Pancreas (tissue), 10 donors: ENCODE data around the gene ACKR3. TPM values are rescaled to one million over a fixed set of nuclear protein-coding genes. Genes with fewer than 3 reads are reported as not detected.

Experiments
- ATAC-seq, 4 donors: fragments of 200-7000 bp; cut with Tn5 transposase; one replicate each; pipeline versions ENCODE4 v1.8.0 to v1.9.1; 2020; ENCODE audit warnings: mild to moderate bottlenecking in 4 of 4, moderate library complexity in 4 of 4
- DNase-seq, 6 donors: peaks; one replicate each; pipeline ENCODE4 v3.0.0-alpha.2; 2020
- FAIRE-seq: peaks from 2 replicates; lab custom pipeline; 2012; peaks lifted over from hg19 to GRCh38; lab: Jason Lieb, UNC
- H3K27ac ChIP-seq, 4 donors: fragments of 200-600 bp; sonication (generic); 1 replicate in 3 of 4; 2 replicates in 1 of 4; pipeline versions ENCODE4 v1.5.0 to v1.8.0; 2020
- H3K27me3 ChIP-seq, 4 donors: fragments of 200-600 bp; one replicate each; pipeline ENCODE4 v1.8.0; 2021
- H3K36me3 ChIP-seq, 3 donors: fragments of 200-600 bp; sonication (generic) in 1 of 3; one replicate each; pipeline versions ENCODE4 v1.5.0 to v1.8.0; 2020 to 2021
- H3K4me1 ChIP-seq, 3 donors: fragments of 200-600 bp; one replicate each; pipeline ENCODE4 v1.8.0; 2021
- H3K4me3 ChIP-seq, 4 donors: fragments of 200-600 bp; sonication (generic) in 2 of 4; one replicate each; pipeline versions ENCODE4 v1.5.0 to v1.8.0; 2020 to 2021
- H3K9me3 ChIP-seq, 4 donors: fragments of 200-600 bp; one replicate each; pipeline ENCODE4 v1.8.0; 2021
- WGBS, 2 donors: extraction: QIAGEN DNeasy Blood & Tissue Kit; methylation state at CpG; one replicate each; pipeline ENCODE4 v1.1.7; 2013; 5-methylcytosine and 5-hydroxymethylcytosine counted together
- intact Hi-C, 3 donors: fragments of 100-400 bp; cut with DNase I; formaldehyde crosslinking; loops; one replicate each; pipeline versions ENCODE4 v1.11.1 to v1.14.2; 2022
- polyA plus RNA-seq, 2 donors: library from polyadenylated mRNA; stranded (reverse); fragments of 200-250 nt; gene quantifications; one replicate each; pipeline ENCODE4 v1.2.3, GENCODE V29; 2013
- total RNA-seq, 6 donors: library from RNA; stranded (reverse); fragmentation: NEBNext Ultra II Directional in 4 of 6; extraction: Animal tissue kit (Norgen Biotek cat#: 25700) in 4 of 6; gene quantifications; one replicate each; pipeline versions ENCODE4 v1.2.1 to v1.2.4, GENCODE V29; 2021 to 2023
- TF ChIP-seq, protein P1 (sequence below), 4 donors: fragments of 200-600 bp; sonication (generic) in 3 of 4; IDR thresholded peaks; one replicate each; pipeline versions ENCODE4 v1.5.0 to v1.8.0; 2021; ENCODE audit warnings: antibody characterized with exemption in 4 of 4
- donor health status: healthy with polysubstance abuse.
- donor health status: DM: no; HTN: no; CAD: no; lungs with moderate emphysema.
- donor health status: DM: no; HTN: no; CAD: no.
- donor health status: control.
- donor health status: control.
- donor health status: Bipolar disorder and iron deficiency.
- donor health status: DM: yes; HTN: yes; CAD: no.
- donor health status: DM: no; HTN: no; CAD: no.
- donor health status: DM: no; HTN: no; CAD: no.
- donor health status: DM: yes; HTN: yes; CAD: no.

Gene ACKR3
- total and polyA plus RNA-seq, 8 donors: 6.2 to 30.3 (median 12.9) TPM

DNA sequence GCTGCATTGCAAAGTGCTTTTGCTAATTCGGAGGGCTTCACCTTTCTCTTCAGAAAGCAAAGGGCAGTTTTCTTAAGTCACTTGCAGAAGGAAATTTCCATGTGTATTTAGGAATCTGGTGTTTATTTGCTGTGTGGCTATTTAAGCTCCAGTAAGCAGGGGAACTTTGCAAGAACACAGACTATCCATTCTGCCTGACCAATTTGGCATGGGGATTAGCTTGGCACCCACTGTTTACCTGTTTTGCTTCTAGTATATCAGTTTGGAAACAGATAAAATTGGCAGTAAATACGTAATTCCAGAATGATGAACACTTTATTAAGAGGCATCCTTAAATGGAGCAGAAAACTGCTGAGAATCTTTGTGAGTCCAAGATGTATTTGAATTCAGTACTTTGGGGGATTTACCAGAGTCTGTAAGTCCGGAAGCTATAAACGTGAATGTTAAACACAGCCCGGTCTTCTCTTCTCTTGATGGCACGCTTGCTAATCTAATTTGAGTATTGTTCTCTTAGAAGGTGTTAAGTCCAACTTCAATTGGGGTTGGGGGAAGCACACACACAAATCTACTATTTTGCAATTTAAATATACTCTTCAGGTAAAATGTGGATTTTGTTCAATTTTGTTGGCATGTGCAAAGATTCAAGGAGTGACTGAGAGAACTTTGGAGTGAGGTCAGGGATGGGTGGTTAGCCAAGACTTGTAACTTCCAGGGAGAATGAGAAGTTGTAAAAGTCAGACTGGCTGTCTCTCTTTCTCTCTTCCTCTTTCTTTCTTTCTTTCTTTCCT, 650 bp downstream of the ACKR3 start:
- intact Hi-C loops: no loop called here
- no peaks in the 10 kb centered on the region for H3K36me3 ChIP-seq
- TF ChIP-seq, protein P1, sequence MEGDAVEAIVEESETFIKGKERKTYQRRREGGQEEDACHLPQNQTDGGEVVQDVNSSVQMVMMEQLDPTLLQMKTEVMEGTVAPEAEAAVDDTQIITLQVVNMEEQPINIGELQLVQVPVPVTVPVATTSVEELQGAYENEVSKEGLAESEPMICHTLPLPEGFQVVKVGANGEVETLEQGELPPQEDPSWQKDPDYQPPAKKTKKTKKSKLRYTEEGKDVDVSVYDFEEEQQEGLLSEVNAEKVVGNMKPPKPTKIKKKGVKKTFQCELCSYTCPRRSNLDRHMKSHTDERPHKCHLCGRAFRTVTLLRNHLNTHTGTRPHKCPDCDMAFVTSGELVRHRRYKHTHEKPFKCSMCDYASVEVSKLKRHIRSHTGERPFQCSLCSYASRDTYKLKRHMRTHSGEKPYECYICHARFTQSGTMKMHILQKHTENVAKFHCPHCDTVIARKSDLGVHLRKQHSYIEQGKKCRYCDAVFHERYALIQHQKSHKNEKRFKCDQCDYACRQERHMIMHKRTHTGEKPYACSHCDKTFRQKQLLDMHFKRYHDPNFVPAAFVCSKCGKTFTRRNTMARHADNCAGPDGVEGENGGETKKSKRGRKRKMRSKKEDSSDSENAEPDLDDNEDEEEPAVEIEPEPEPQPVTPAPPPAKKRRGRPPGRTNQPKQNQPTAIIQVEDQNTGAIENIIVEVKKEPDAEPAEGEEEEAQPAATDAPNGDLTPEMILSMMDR (IDR thresholded peaks at IDR 0.05): no peak
- WGBS, 2 donors: 29 to 30% methylated on average over 6 of the region's 6 CpGs
- peak overlapping the region; percentile 20 to 53 (median 36) for H3K4me3 ChIP-seq
- no peaks in the 10 kb centered on the region for H3K27me3 ChIP-seq
- no peak for FAIRE-seq
- no peaks in the 10 kb centered on the region for H3K9me3 ChIP-seq
- no peak for ATAC-seq
- H3K27ac ChIP-seq: peak overlapping the region; percentile 48 to 82 (median 66)
- peaks cover 0 to 19% (median 0%) of the 10 kb centered on the region in 3 donors for H3K4me1 ChIP-seq
- DNase-seq: no peak

DNA sequence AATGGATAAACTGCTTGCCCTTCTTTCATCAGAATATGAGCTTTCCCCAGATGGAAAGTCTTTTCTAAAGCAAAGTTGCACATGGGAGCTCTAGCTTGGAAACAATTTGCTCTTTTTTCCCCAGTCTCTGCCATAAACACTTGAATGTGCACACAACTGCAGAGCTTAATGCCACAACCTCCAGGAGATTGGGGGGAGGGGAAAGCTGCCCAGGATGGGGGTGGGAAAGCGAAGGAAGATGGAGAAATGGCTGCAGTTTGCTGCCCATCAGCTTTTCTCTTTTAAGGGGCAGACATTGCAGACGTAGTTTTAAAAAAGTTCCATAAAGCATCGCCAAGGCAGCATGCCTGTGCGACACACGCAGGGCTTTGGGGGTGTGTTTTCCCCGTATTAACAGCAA, 1.5 kb downstream of the ACKR3 start:
- 39% methylated on average over 6 of the region's 6 CpGs for WGBS, 2 donors
- no peak for FAIRE-seq
- H3K27ac ChIP-seq: peak overlapping the region in 2 of 4 donors; percentile 66 to 82
- H3K4me3 ChIP-seq: peak overlapping the region; percentile 20 to 53 (median 36)
- H3K4me1 ChIP-seq: peaks cover 0 to 23% (median 6%) of the 10 kb centered on the region in 3 donors
- no peaks in the 10 kb centered on the region for H3K36me3 ChIP-seq
- H3K9me3 ChIP-seq: no peaks in the 10 kb centered on the region
- intact Hi-C loops: no loop called here
- H3K27me3 ChIP-seq: no peaks in the 10 kb centered on the region
- TF ChIP-seq, protein P1 (IDR thresholded peaks at IDR 0.05): no peak
- no peak for ATAC-seq
- peak in 1 of 6 donors; percentile 26 for DNase-seq

DNA sequence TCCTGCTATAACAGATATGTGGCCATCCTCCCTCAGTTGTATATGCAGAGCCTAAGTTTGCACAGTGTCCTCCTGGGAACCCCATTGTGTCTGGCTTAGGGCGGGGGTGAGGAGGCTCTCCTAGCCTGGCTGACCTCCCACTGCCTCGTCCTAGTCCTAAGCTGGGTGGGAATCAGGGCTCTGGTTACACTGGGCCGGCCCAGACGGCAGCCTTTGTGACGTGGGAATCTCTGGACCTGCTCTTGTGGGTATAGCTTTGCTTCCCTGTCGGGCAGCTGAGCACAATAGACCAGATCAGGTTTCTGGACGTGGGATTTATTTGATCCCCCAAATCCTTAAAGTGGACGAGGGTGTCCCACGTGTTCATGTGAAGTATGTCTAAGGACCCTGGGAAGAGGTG, 2.9 kb downstream of the ACKR3 start:
- Histone ChIP-seq H3K9me3 (no peaks in the 10 kb centered on the region), H3K27ac (peak overlapping the region in 2 of 4 donors; percentile 66 to 82), H3K4me3 (peak overlapping the region in 2 of 4 donors; percentile 52 to 53), H3K4me1 (peaks cover 0 to 37% (median 14%) of the 10 kb centered on the region in 3 donors), H3K27me3 (no peaks in the 10 kb centered on the region), H3K36me3 (no peaks in the 10 kb centered on the region)
- TF ChIP-seq, protein P1 (IDR thresholded peaks at IDR 0.05): no peak
- intact Hi-C loops: no loop called here
- no peak for FAIRE-seq
- 34 to 40% methylated on average over 9 of the region's 9 CpGs for WGBS, 2 donors
- peak in 3 of 4 donors; percentile 12 to 15 (median 15) for ATAC-seq
- DNase-seq: peak in 3 of 6 donors; percentile 41 to 67 (median 58)

DNA sequence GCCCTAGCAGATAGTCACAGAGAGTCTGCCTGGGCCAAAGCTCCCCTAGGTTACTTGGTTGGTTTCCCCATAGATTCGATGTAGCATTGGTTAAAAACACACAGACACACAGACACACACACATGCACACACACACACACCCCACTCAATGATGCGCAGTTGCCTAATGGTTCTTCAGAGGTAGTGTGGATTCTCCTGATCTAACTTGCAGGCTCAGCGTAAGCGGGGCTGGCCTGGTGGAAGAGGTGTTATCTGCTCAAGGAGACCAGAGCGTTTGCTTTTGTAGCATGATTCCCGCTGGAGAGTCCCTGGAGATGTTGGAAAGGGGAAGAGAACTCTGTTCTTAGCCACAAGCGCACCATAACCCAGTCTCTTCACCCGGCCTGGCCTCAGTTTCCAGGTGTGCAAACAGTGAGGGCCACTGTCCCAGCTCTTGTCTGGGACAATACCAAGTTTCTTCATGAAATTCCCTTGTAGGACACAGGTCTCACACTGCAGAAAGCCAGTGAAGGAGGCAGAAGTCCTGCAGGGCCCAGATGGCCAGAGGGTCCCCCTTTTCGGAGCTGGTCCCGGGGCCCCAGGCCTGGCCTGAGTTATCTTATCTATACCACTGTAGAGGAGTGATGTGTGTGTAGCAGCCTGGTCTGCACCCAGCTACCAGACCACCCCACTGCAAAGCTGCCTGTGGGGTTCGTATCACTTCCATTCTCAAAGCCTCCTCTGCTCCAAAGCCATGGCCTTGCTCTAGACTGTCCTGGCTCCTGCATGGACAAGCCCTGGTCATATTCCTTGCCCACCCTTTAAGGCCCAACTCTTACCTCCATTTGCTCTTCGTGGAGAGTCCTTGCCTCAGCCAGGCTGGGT, 3.7 kb downstream of the ACKR3 start:
- Histone ChIP-seq H3K36me3 (no peaks in the 10 kb centered on the region), H3K27me3 (no peaks in the 10 kb centered on the region), H3K4me1 (peaks cover 0 to 45% (median 14%) of the 10 kb centered on the region in 3 donors), H3K4me3 (peak overlapping the region in 2 of 4 donors; percentile 52 to 53), H3K9me3 (no peaks in the 10 kb centered on the region), H3K27ac (peak overlapping the region; percentile 18 to 66 (median 26))
- WGBS, 2 donors: 44 to 52% methylated on average over 12 of the region's 12 CpGs
- no peak for DNase-seq
- no peak for FAIRE-seq
- no peak for ATAC-seq
- TF ChIP-seq, protein P1 (IDR thresholded peaks at IDR 0.05): no peak
- intact Hi-C loops: no loop called here
